ENCODE data around the gene KLF15. TPM values are rescaled to one million over a fixed set of nuclear protein-coding genes. Genes with fewer than 3 reads are reported as not detected.

Gene KLF15
- total and polyA plus RNA-seq, 2 donors (not counting 1 experiment from before 2014, with no cell fraction given): 0.10 to 2.2 TPM

- intact Hi-C loops (cut with micrococcal nuclease): no loop called here
Observed at GRCh38 chr3:126369490-126369889, 12.3 kb upstream of the KLF15 start.

GRCh38 chr3:126367316-126367805 is 10.2 kb upstream of the KLF15 start:
- Mint-ChIP-seq H3K9me3 (ENCODE audit: insufficient read depth) (no peaks in the 10 kb centered on the region), H3K27ac (no peak overlapping the region), H3K4me3 (no peak overlapping the region), H3K27me3 (peaks cover 27% of the 10 kb centered on the region), H3K4me1 (no peaks in the 10 kb centered on the region)
- Histone ChIP-seq H3K4me1 (ENCODE audit: control insufficient read depth in 2 of 2, insufficient read depth in 2 of 2, low read length in 2 of 2) (no peaks in the 10 kb centered on the region), H3K79me2 (ENCODE audit: control insufficient read depth, insufficient read depth, low read length) (no peaks in the 10 kb centered on the region), H3K27ac (ENCODE audit: low read length in 2 of 2) (no peak overlapping the region), H3K27me3 (replicated peaks in 1 of 4; ENCODE audit: control extremely low read depth in 1 of 4, control insufficient read depth in 3 of 4, insufficient read depth in 4 of 4, low read length in 3 of 4) (peaks cover 0 to 4% (median 0%) of the 10 kb centered on the region in 4 experiments), H3K9ac (ENCODE audit: low read length) (no peak overlapping the region), H3K4me3 (ENCODE audit: control extremely low read depth in 1 of 5, extremely low read depth in 1 of 5, insufficient read depth in 1 of 5, low read depth in 2 of 5, low read length in 4 of 5) (no peak overlapping the region), H3K4me2 (replicated peaks; ENCODE audit: low read depth, low read length, poor library complexity, severe bottlenecking) (no peak overlapping the region), H3K36me3 (replicated peaks in 1 of 2; ENCODE audit: control extremely low read depth in 1 of 2, control insufficient read depth in 1 of 2, extremely low read depth in 1 of 2, insufficient read depth in 2 of 2, low read length in 1 of 2) (no peaks in the 10 kb centered on the region), H3K9me3 (ENCODE audit: control extremely low read depth in 1 of 3, control insufficient read depth in 2 of 3, insufficient read depth in 1 of 3, low read length in 2 of 3) (peaks cover 0 to 7% (median 0%) of the 10 kb centered on the region in 3 donors), H2AFZ (ENCODE audit: insufficient read depth, low read depth, low read length, poor library complexity, severe bottlenecking) (no peak overlapping the region), H4K20me1 (ENCODE audit: control insufficient read depth, insufficient read depth, low read length, poor library complexity, severe bottlenecking) (no peaks in the 10 kb centered on the region)
- no peak for TF ChIP-seq CTCF (IDR thresholded peaks at IDR 0.05)
- TF ChIP-seq EZH2 (IDR thresholded peaks at IDR 0.05; ENCODE audit: borderline replicate concordance, insufficient read depth, low read depth, low read length, poor library complexity, severe bottlenecking): no peak
- WGBS (ENCODE audit: insufficient coverage): 98% methylated on average over 4 of the region's 6 CpGs
- ChIA-PET CTCF (interaction anchor here (0.6 kb wide), 1 partner anchor 23 kb away, joined by 3 read pairs; no protein-coding TSS in a partner anchor), POLR2A (no interaction called here)
- intact Hi-C loops (cut with micrococcal nuclease): no loop called here
- ATAC-seq (ENCODE audit: low read depth): no peak
- DNase-seq: no peak

More at GRCh38 chr3:126369490-126369889, 12.3 kb upstream of the KLF15 start:
- WGBS (ENCODE audit: insufficient coverage): 67% methylated on average over 1 of the region's 2 CpGs
- Histone ChIP-seq H3K27ac (ENCODE audit: low read length in 2 of 2) (no peak overlapping the region), H3K4me2 (replicated peaks; ENCODE audit: low read depth, low read length, poor library complexity, severe bottlenecking) (no peak overlapping the region), H3K9me3 (ENCODE audit: control extremely low read depth in 1 of 3, control insufficient read depth in 2 of 3, insufficient read depth in 1 of 3, low read length in 2 of 3) (peaks cover 0 to 4% (median 0%) of the 10 kb centered on the region in 3 donors), H3K4me1 (ENCODE audit: control insufficient read depth in 2 of 2, insufficient read depth in 2 of 2, low read length in 2 of 2) (no peaks in the 10 kb centered on the region), H3K27me3 (replicated peaks in 1 of 4; ENCODE audit: control extremely low read depth in 1 of 4, control insufficient read depth in 3 of 4, insufficient read depth in 4 of 4, low read length in 3 of 4) (no peaks in the 10 kb centered on the region), H3K9ac (ENCODE audit: low read length) (no peak overlapping the region), H2AFZ (ENCODE audit: insufficient read depth, low read depth, low read length, poor library complexity, severe bottlenecking) (no peak overlapping the region), H3K79me2 (ENCODE audit: control insufficient read depth, insufficient read depth, low read length) (no peaks in the 10 kb centered on the region), H3K4me3 (ENCODE audit: control extremely low read depth in 1 of 5, extremely low read depth in 1 of 5, insufficient read depth in 1 of 5, low read depth in 2 of 5, low read length in 4 of 5) (no peak overlapping the region), H3K36me3 (replicated peaks in 1 of 2; ENCODE audit: control extremely low read depth in 1 of 2, control insufficient read depth in 1 of 2, extremely low read depth in 1 of 2, insufficient read depth in 2 of 2, low read length in 1 of 2) (no peaks in the 10 kb centered on the region), H4K20me1 (ENCODE audit: control insufficient read depth, insufficient read depth, low read length, poor library complexity, severe bottlenecking) (no peaks in the 10 kb centered on the region)
- H3K4me1 Mint-ChIP-seq: no peaks in the 10 kb centered on the region
- H3K27me3 Mint-ChIP-seq: peaks cover 16% of the 10 kb centered on the region
- CTCF ChIA-PET: no interaction called here
- no peak overlapping the region for H3K27ac Mint-ChIP-seq
- H3K9me3 Mint-ChIP-seq (ENCODE audit: insufficient read depth): no peaks in the 10 kb centered on the region
- POLR2A ChIA-PET: no interaction called here
- no peak for DNase-seq
- TF ChIP-seq EZH2 (IDR thresholded peaks at IDR 0.05; ENCODE audit: borderline replicate concordance, insufficient read depth, low read depth, low read length, poor library complexity, severe bottlenecking) (no peak), CTCF (IDR thresholded peaks at IDR 0.05) (no peak)
- no peak overlapping the region for H3K4me3 Mint-ChIP-seq
- no peak for ATAC-seq (ENCODE audit: low read depth)

Measured in B cell (primary cell).